Common myeloid progenitor, CD34-positive (primary cell): Measurements from ENCODE around the gene CCDC90B.

Source experiments
- CTCF ChIA-PET: fragments of 350-600 bp; sonication (Branson Sonifier 250); formaldehyde crosslinking; loops from one replicate; lab custom pipeline; 2021; ENCODE audit warnings: antibody characterized with exemption; lab: Charles Lee
- POLR2A ChIA-PET: fragments of 350-600 bp; sonication (Branson Sonifier 250); formaldehyde crosslinking; loops from one replicate; lab custom pipeline; 2021; ENCODE audit warnings: antibody characterized with exemption; lab: Charles Lee
- DNase-seq, 3 donors: peaks; one replicate each; pipeline versions ENCODE4 v3.0.0 to v3.0.0-alpha.2; 2013
- H3K27ac ChIP-seq, 2 experiments: 1 replicate in 1 of 2; 2 replicates in 1 of 2; pipeline ENCODE4 v1.7.0; 2013; ENCODE audit warnings: inconsistent platforms in 2 of 2, low read length in 2 of 2, mild to moderate bottlenecking in 2 of 2, low read depth in 1 of 2, moderate library complexity in 1 of 2; ENCODE audit not compliant: severe bottlenecking in 2 of 2, insufficient read depth in 1 of 2, poor library complexity in 1 of 2
- H3K27me3 ChIP-seq, 5 experiments: replicated peaks in 2 of 5; 1 replicate in 3 of 5; 2 replicates in 2 of 5; pipeline versions ENCODE4 v1.6.1 to v1.7.0; 2013; ENCODE audit warnings: low read length in 4 of 5, mild to moderate bottlenecking in 2 of 5, moderate library complexity in 2 of 5, inconsistent platforms in 1 of 5; ENCODE audit not compliant: insufficient read depth in 5 of 5, control insufficient read depth in 4 of 5
- H3K36me3 ChIP-seq, 4 experiments: 1 replicate in 2 of 4; 2 replicates in 2 of 4; pipeline versions ENCODE4 v1.6.1 to v1.7.0; 2013; ENCODE audit warnings: low read length in 3 of 4, control low read depth in 1 of 4, mild to moderate bottlenecking in 1 of 4; ENCODE audit not compliant: control insufficient read depth in 4 of 4, insufficient read depth in 4 of 4
- H3K4me1 ChIP-seq, 4 experiments: 1 replicate in 3 of 4; 2 replicates in 1 of 4; pipeline versions ENCODE4 v1.6.1 to v1.7.1; 2013; ENCODE audit warnings: low read length in 3 of 4, mild to moderate bottlenecking in 3 of 4, control low read depth in 1 of 4, inconsistent platforms in 1 of 4, moderate library complexity in 1 of 4; ENCODE audit not compliant: control insufficient read depth in 4 of 4, insufficient read depth in 4 of 4; ENCODE audit errors: control extremely low read depth in 1 of 4
- H3K4me3 ChIP-seq, 7 experiments: 1 replicate in 4 of 7; 2 replicates in 3 of 7; pipeline versions ENCODE4 v1.5.1 to v1.7.0; 2013; ENCODE audit warnings: mild to moderate bottlenecking in 7 of 7, low read length in 6 of 7, moderate library complexity in 6 of 7, inconsistent platforms in 2 of 7, low read depth in 2 of 7, control low read depth in 1 of 7; ENCODE audit not compliant: insufficient read depth in 4 of 7, control insufficient read depth in 1 of 7; ENCODE audit errors: extremely low read depth in 1 of 7
- H3K9me3 ChIP-seq, 5 experiments: 1 replicate in 4 of 5; 2 replicates in 1 of 5; pipeline versions ENCODE4 v1.6.1 to v1.7.1; 2013; ENCODE audit warnings: low read length in 4 of 5, mild to moderate bottlenecking in 2 of 5, inconsistent platforms in 1 of 5, low read depth in 1 of 5, moderate library complexity in 1 of 5; ENCODE audit not compliant: control insufficient read depth in 4 of 5, insufficient read depth in 2 of 5; ENCODE audit errors: control extremely low read depth in 1 of 5
- WGBS: methylation state at CpG from one replicate; pipeline ENCODE4 v1.1.5; 2013; ENCODE audit not compliant: insufficient coverage; 5-methylcytosine and 5-hydroxymethylcytosine counted together

CCDC90B gene

GRCh38 chr11:83220260-83220659 is 65.9 kb downstream of the CCDC90B start:
- Histone ChIP-seq H3K4me1 (no peaks in the 10 kb centered on the region), H3K9me3 (no peaks in the 10 kb centered on the region), H3K4me3 (no peak overlapping the region), H3K36me3 (no peaks in the 10 kb centered on the region), H3K27ac (no peak overlapping the region), H3K27me3 (no peaks in the 10 kb centered on the region)
- ChIA-PET CTCF (no interaction called here), POLR2A (interaction anchor here (0.6 to 1.0 kb wide), 2 partner anchors 10 to 49 kb away, joined by 3 read pairs; no protein-coding TSS in a partner anchor)
- DNase-seq = no peak
- WGBS = 93% methylated on average over 7 of the region's 10 CpGs

GRCh38 chr11:83219095-83219494 is 67.1 kb downstream of the CCDC90B start:
- ChIA-PET CTCF (no interaction called here), POLR2A (no interaction called here)
- H3K4me3 ChIP-seq = no peak overlapping the region
- no peaks in the 10 kb centered on the region for H3K4me1 ChIP-seq
- H3K27me3 ChIP-seq = no peaks in the 10 kb centered on the region
- H3K27ac ChIP-seq = no peak overlapping the region
- WGBS = 79% methylated on average over 5 of the region's 8 CpGs
- no peaks in the 10 kb centered on the region for H3K36me3 ChIP-seq
- DNase-seq = no peak
- no peaks in the 10 kb centered on the region for H3K9me3 ChIP-seq
